NCI-H2196 treated with DMSO at 0.1 percent for 48 hours (cell line): ENCODE data around the gene ABITRAM.
"Not testable (repeated sequence)": the region's sequence is repeated elsewhere in the genome, so short reads cannot be mapped to it uniquely, and the experiment has no call there.

Experiments used
- DNase-seq: peaks from one replicate; lab custom pipeline; 2025; ENCODE audit not compliant: unreplicated experiment; lab: John Stamatoyannopoulos, UW

Gene ABITRAM

GRCh38 chr9:108928386-108928785, 5.8 kb upstream of the ABITRAM start:
- no peak for DNase-seq

GRCh38 chr9:108933231-108933717, 926 bp upstream of the ABITRAM start:
- DNase-seq: no peak

DNA sequence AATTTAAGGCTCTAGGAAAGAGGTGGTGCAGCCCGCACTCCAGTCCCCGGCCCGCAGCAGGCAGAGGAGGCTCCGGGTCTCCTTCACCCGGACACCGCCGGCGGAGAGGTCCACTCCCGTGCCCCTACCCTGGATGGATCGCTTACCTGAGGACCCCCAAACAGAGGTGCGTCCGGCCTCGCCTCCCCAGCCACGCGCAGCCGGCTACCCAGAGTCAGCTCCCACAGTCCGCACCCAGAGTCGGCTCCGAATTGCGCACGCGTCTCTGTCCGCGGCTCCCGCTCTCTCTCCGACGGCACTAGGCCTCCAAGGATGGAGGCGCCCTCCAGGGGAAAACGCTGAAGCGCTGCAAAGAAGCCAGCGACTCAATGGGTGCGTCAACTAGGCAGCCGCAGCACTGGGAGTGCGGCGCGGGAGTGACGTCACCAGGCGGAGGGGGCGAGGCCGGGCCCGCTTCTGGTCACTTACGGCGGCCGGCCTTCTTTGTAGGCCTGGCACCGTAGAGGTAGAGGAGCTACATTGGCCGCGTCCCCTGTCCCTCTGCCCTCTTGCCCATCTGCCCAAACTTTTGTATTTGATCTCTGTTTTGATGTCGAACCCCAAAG, 380 bp upstream of the ABITRAM start, which contains the start of gene ELP1:
Gene ELP1 (minus strand): TSS at position 407 of the 605 bp plus-strand sequence. CDS start 2,978 bp downstream, outside the sequence.
- DNase-seq: peak; percentile 79

GRCh38 chr9:108937561-108938305, 3.5 kb downstream of the ABITRAM start:
- no peak for DNase-seq

- DNase-seq: no peak
Measured at GRCh38 chr9:108939975-108940374, 5.8 kb downstream of the ABITRAM start.

DNA sequence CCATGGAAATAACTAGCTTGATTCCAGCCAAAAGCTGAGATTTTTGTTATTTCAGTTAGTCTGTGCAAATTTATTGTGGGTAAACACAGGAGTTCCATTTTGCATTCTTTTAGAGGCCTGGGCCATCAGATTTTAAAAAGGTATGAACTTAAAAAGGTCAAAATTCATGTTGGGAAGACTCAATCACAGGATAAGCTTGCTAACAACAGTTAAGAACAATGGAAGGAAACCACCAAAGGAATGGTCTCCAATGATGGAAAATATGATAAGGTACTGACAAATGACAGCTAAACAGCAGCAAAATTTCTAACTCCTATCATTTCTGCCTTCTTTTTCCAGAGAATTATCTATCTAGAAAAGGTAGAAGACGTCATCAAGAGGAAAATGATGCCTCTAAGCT, 16.0 kb downstream of the ABITRAM start:
- no peak for DNase-seq

GRCh38 chr9:108951578-108951977, 17.4 kb downstream of the ABITRAM start:
- no peak for DNase-seq

DNA sequence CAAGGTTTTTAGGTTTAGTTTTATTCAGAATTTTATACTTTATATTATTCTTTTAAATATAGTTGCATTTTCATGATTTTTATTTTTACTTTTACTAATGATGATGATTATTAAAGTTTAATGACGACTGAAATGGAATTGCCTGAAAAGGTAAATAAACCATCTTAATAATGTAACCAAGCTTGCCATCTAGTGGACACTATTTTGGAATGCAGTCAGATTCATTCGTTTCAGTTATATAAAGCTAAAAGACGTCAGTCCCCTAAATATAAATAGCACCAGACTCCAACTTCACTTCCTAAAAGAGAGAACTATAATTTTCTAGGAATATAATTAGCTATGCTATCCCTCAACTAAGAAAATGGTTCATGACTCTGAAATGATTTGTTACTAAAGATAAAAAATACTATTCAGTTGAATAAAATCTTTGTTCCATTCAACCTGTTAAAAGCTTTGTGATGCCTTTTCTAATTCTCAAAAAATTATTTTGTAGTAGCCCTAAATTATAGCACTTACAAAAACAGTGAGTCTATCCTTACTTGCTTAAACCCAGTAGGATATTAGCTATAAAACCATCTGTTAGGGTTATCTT, 19.9 kb downstream of the ABITRAM start:
- peak; percentile 22 for DNase-seq

- DNase-seq: no peak
Measured at GRCh38 chr9:108956022-108956630, 21.9 kb downstream of the ABITRAM start.

DNA sequence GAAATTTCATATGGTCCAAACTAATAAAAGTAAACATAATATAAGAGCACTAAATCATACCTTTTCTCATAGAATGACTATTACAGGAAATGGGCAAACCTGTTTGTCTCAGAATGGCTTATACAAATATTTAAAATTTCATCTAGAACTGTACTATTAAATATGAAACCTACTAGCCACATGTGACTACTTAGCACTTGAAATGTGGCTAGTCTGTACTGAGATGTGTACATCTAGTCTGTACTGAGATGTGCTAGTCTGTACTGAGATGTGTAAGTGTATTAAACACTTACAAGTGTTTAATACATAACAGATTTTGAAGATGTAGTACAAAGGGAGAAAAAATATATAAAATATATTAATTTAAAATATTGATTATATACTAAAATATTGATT, 22.4 kb downstream of the ABITRAM start:
- no peak for DNase-seq

- no peak for DNase-seq
Measured at GRCh38 chr9:108960331-108960730, 26.1 kb downstream of the ABITRAM start.

DNA sequence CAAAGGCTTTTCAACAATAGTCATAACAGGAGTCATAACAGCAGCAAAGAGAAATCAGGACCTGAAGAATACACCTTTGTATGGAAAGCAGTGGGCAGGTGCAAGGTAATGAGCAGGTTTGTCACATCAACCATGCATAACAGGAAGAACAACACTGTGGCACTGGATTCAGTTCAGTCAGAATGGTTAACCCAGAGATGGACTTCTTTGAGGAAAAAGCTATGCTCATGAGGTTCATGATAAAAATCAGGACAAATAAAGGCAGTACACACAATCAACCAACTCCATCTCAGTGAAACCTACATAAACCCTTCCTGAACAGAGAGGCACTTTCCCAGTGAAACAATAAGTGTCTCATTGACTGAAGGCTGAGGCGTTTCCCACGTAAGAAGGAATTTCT, 27.0 kb downstream of the ABITRAM start:
- no peak for DNase-seq

- DNase-seq: no peak
Measured at GRCh38 chr9:108963459-108964143, 29.4 kb downstream of the ABITRAM start.

- DNase-seq: no peak
Measured at GRCh38 chr9:108967916-108968315, 33.7 kb downstream of the ABITRAM start.

DNA sequence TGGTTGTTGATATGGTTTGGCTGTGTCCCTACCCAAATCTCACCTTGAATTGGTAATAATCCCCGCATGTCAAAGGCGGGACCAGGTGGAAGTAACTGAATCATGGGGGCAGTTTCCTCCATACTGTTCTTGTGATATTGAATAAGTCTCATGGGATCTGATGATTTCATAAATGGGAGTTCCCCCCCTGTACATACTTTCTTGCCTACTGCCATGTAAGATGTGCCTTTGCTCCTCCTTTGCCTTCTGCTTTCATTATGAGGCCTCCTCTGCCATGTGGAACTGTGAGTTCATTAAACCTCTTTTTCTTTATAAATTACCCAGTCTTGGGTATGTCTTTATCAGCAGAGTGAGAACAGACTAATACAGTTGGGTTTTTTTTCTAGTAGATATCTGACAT, 37.2 kb downstream of the ABITRAM start:
- not testable (repeated sequence) for DNase-seq

DNA sequence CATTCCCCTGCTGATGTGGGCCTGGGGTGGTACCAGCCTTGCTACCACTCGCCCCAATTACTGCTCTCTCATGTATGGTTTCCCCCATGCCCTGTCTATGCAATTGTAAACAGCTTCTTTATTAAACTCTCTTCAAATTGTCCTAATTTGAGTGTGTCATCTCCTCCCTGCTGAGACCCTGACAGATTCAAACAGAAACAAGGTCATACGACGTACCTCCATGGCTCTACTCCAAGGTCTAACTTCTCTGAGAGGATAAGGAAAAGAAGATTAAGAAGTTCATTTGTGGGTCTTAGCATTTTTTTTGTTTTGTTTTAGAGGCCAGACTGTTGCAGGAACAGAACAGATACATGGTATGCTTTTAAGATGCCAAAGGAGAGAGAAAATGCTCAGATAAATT, 38.0 kb downstream of the ABITRAM start:
- DNase-seq: no peak

DNA sequence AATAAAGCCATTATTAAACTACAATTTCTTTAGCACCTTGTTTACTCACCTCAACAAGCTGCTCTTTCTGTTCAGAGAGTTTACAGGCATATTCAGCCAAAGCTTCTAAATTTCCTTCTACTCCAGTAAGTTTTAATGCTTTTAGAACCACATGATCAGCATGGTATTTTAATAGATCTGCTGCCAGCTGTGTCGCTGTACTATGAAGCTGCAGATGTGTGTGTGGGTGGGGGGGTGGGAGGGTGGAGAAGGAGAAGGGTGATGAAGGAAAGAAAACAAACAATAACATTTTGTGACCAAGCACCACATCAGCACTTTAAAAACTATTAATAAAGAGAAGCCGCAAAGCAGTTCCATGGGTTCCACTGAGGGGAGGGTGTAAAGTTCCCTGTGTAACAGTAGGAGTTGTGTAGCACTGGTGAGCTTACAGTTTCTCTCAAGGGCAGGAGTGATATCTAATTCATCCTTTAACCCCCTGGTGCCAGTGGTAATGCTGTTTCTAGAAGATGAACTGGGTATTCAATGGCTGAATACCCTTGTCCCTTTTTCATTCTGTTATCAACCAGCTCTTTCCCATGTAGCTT, 38.5 kb downstream of the ABITRAM start:
- DNase-seq: no peak

GRCh38 chr9:108973895-108974294, 39.7 kb downstream of the ABITRAM start:
- no peak for DNase-seq

- no peak for DNase-seq
Measured at GRCh38 chr9:108978205-108978604, 44.0 kb downstream of the ABITRAM start.

- no peak for DNase-seq
Measured at GRCh38 chr9:108980893-108981292, 46.7 kb downstream of the ABITRAM start.

DNA sequence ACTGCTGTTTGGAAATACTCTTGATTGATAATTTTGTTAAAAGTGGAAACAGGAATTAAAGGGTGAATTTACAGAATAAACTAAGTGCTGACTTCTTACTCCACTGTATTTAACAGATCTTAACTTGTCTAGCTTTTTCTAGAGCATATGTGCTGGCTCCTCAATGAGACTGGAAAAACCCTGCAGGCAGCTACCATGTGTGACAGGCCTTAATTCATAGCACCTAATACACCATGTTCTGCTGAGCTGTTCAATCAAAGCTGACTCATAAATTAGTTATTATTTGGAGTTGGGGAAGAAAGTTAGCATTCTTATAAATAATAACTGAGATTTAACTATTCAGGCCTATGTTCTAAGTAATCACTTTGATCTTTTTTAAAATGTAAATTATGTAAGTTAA, 49.7 kb downstream of the ABITRAM start:
- no peak for DNase-seq
